HepG2 (cell line): Measurements from ENCODE around the gene SRP14. TPM values are rescaled to one million over a fixed set of nuclear protein-coding genes. Genes with fewer than 3 reads are reported as not detected.

Experiments used
- HOXA3 ChIP-seq: sonication (generic); formaldehyde crosslinking; IDR thresholded peaks from 2 replicates; pipeline ENCODE4 v1.5.0; 2020; ENCODE audit warnings: missing genetic modification reagents
- HOXD1 ChIP-seq: sonication (generic); formaldehyde crosslinking; IDR thresholded peaks from 2 replicates; pipeline ENCODE4 v1.5.0; 2020; ENCODE audit warnings: missing genetic modification reagents
- KDM6A ChIP-seq: IDR thresholded peaks from 2 replicates; pipeline ENCODE4 v1.6.1; 2016; ENCODE audit warnings: low read depth
- MZF1 ChIP-seq: sonication (generic); formaldehyde crosslinking; IDR thresholded peaks from 2 replicates; pipeline ENCODE4 v1.8.1; 2023; ENCODE audit warnings: mild to moderate bottlenecking, missing genetic modification reagents, borderline replicate concordance
- NR1H2 ChIP-seq: sonication (generic); formaldehyde crosslinking; IDR thresholded peaks from 2 replicates; pipeline ENCODE4 v1.8.1; 2022; ENCODE audit warnings: low read depth, missing genetic modification reagents, borderline replicate concordance
- NR2F6 ChIP-seq, 2 experiments: IDR thresholded peaks; 2 replicates each; pipeline ENCODE4 v1.6.1; 2016; ENCODE audit warnings: antibody characterized with exemption in 1 of 2, mild to moderate bottlenecking in 1 of 2
- PAF1 ChIP-seq: IDR thresholded peaks from 2 replicates; pipeline ENCODE4 v1.6.1; 2016; ENCODE audit warnings: missing genetic modification reagents, missing compliant biosample characterization
- TCF7 ChIP-seq: sonication (generic); IDR thresholded peaks from 2 replicates; pipeline ENCODE4 v1.6.1; 2016; ENCODE audit warnings: antibody characterized with exemption, low read depth
- TSC22D2 ChIP-seq: sonication (generic); formaldehyde crosslinking; IDR thresholded peaks from 2 replicates; pipeline ENCODE4 v1.5.1; 2020; ENCODE audit warnings: missing genetic modification reagents, mild to moderate bottlenecking, borderline replicate concordance
- ZNF326 ChIP-seq: sonication (generic); formaldehyde crosslinking; IDR thresholded peaks from 2 replicates; pipeline ENCODE4 v1.4.0; 2020; ENCODE audit warnings: missing genetic modification reagents, borderline replicate concordance
- ZNF607 ChIP-seq: sonication (generic); formaldehyde crosslinking; IDR thresholded peaks from 2 replicates; pipeline ENCODE4 v1.5.1; 2020; ENCODE audit warnings: missing genetic modification reagents, mild to moderate bottlenecking, borderline replicate concordance
- ZNF660 ChIP-seq: sonication (generic); formaldehyde crosslinking; IDR thresholded peaks from 2 replicates; pipeline ENCODE4 v1.5.1; 2020; ENCODE audit warnings: mild to moderate bottlenecking, low read depth, missing genetic modification reagents, borderline replicate concordance
- ZNF773 ChIP-seq: sonication (generic); formaldehyde crosslinking; IDR thresholded peaks from 2 replicates; pipeline ENCODE4 v1.4.0; 2020; ENCODE audit warnings: missing genetic modification reagents, borderline replicate concordance
- ZNF839 ChIP-seq: sonication (generic); formaldehyde crosslinking; IDR thresholded peaks from 2 replicates; pipeline ENCODE4 v1.4.0; 2020; ENCODE audit warnings: missing genetic modification reagents, mild to moderate bottlenecking, borderline replicate concordance
- ZZZ3 ChIP-seq: sonication (generic); formaldehyde crosslinking; IDR thresholded peaks from 2 replicates; pipeline ENCODE4 v1.4.0; 2020; ENCODE audit warnings: missing genetic modification reagents, mild to moderate bottlenecking, borderline replicate concordance
- polyA plus RNA-seq, 8 experiments: library from polyadenylated mRNA; depleted of rRNA in 3 of 8; stranded (reverse) in 7 of 8; unstranded in 1 of 8; fragments of >200 nt; fragmentation: Illumina TruSeq in 4 of 8; extraction: Trizol in 4 of 8; gene quantifications; 2 replicates each; pipeline versions ENCODE4 v1.2.1 to v1.2.3, GENCODE V29; 2011 to 2016; ENCODE audit warnings: low read depth in 4 of 8, missing spikeins in 1 of 8, mixed read lengths in 1 of 8; ENCODE audit not compliant: insufficient read depth in 1 of 8
- total RNA-seq, 5 experiments: library from RNA; depleted of rRNA; stranded (reverse); fragments of >200 nt; fragmentation: Illumina TruSeq; extraction: Trizol; gene quantifications; 2 replicates each; pipeline ENCODE4 v1.2.3, GENCODE V29; 2016; ENCODE audit warnings: low read depth in 1 of 5
- TF ChIP-seq, protein P1 (sequence below): sonication (generic); IDR thresholded peaks from 2 replicates; pipeline ENCODE4 v1.6.1; 2016; ENCODE audit warnings: low read depth, borderline replicate concordance
- TF ChIP-seq, protein P2 (sequence below): sonication (generic); formaldehyde crosslinking; IDR thresholded peaks from 2 replicates; pipeline ENCODE4 v1.5.0; 2020; ENCODE audit warnings: missing genetic modification reagents
- TF ChIP-seq, protein P3 (sequence below): sonication (generic); formaldehyde crosslinking; IDR thresholded peaks from 2 replicates; pipeline ENCODE4 v1.4.0; 2020; ENCODE audit warnings: missing genetic modification reagents
- TF ChIP-seq, protein P4 (sequence below): sonication (generic); formaldehyde crosslinking; IDR thresholded peaks from 2 replicates; pipeline ENCODE4 v1.8.0; 2022; ENCODE audit warnings: missing genetic modification reagents, mild to moderate bottlenecking, moderate library complexity, borderline replicate concordance
- TF ChIP-seq, protein P5 (sequence below): sonication (generic); formaldehyde crosslinking; conservative IDR thresholded peaks from 2 replicates; pipeline ENCODE4 v1.8.1; 2023; ENCODE audit warnings: missing genetic modification reagents

The SRP14 gene
- total and polyA plus RNA-seq, 2 of the 13 experiments (the other 11 are each of a cell fraction or from before 2014, with no cell fraction given), result 208 to 356 TPM

DNA sequence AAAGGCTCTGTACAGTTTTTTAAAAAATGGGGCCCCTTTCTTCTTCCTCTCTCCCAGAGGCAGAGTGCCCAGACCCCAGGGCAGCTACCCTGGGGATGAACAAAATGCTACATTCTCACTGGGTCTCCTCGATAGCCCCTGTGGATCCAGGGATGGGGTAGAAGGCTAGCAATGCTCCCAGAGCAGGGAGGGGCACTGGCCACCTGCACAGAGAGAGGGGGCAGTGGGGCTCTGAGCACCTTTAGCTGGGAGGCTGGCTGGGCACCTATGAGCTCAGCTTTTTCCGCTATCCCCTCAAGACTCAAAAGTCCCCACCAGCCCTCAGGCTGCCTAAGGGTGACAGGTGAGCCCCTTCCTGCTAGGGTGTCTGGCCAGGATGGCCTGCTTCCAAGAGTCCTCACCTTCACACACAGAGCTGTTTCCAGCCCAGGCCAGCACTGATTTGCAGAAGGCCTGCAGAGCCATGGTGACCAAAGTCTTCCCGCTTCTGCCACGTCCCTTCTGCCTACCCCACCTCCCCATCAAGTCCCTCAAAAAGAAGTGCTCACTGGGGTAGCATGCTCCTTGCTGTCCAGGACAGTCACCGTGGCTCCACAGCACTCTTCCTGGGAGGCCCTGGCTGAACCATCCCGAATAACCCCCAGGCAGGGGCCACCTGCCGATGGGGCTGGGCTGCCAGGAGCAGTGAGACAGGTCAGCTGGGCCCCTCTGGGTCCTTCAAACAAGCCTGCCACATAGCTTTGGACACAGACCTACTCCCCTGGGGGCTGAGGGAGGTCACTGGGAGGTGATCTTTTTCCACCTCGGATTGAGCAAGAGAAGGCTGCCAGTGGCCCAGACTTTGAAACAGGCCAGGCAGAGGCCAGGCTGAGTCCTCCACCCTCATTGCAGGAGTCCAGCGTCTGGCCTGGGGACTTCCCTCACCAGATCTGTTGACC lies 49.3 kb upstream of the SRP14 start (continued):
- TF ChIP-seq, protein P1, sequence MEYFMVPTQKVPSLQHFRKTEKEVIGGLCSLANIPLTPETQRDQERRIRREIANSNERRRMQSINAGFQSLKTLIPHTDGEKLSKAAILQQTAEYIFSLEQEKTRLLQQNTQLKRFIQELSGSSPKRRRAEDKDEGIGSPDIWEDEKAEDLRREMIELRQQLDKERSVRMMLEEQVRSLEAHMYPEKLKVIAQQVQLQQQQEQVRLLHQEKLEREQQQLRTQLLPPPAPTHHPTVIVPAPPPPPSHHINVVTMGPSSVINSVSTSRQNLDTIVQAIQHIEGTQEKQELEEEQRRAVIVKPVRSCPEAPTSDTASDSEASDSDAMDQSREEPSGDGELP, result peak; percentile 87; the same call in 1 of the 2 replicates
- TF ChIP-seq ZNF326 (CRISPR knock-in tag), result no peak
- TF ChIP-seq, protein P2, sequence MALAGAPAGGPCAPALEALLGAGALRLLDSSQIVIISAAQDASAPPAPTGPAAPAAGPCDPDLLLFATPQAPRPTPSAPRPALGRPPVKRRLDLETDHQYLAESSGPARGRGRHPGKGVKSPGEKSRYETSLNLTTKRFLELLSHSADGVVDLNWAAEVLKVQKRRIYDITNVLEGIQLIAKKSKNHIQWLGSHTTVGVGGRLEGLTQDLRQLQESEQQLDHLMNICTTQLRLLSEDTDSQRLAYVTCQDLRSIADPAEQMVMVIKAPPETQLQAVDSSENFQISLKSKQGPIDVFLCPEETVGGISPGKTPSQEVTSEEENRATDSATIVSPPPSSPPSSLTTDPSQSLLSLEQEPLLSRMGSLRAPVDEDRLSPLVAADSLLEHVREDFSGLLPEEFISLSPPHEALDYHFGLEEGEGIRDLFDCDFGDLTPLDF, result no peak
- peak; percentile 96 for TF ChIP-seq NR2F6 (IDR thresholded peaks at IDR 0.05)
- TF ChIP-seq NR2F6 (CRISPR knock-in tag; IDR thresholded peaks at IDR 0.05), result peak; percentile 97
- TF ChIP-seq ZNF607 (CRISPR knock-in tag), result peak; percentile 65; the same call in 1 of the 2 replicates
- TF ChIP-seq NR1H2, result 0 out of 2 replicates have a peak, but pooled peaks have one; percentile 70
- TF ChIP-seq, protein P3, sequence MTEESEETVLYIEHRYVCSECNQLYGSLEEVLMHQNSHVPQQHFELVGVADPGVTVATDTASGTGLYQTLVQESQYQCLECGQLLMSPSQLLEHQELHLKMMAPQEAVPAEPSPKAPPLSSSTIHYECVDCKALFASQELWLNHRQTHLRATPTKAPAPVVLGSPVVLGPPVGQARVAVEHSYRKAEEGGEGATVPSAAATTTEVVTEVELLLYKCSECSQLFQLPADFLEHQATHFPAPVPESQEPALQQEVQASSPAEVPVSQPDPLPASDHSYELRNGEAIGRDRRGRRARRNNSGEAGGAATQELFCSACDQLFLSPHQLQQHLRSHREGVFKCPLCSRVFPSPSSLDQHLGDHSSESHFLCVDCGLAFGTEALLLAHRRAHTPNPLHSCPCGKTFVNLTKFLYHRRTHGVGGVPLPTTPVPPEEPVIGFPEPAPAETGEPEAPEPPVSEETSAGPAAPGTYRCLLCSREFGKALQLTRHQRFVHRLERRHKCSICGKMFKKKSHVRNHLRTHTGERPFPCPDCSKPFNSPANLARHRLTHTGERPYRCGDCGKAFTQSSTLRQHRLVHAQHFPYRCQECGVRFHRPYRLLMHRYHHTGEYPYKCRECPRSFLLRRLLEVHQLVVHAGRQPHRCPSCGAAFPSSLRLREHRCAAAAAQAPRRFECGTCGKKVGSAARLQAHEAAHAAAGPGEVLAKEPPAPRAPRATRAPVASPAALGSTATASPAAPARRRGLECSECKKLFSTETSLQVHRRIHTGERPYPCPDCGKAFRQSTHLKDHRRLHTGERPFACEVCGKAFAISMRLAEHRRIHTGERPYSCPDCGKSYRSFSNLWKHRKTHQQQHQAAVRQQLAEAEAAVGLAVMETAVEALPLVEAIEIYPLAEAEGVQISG (CRISPR knock-in tag), result peak; percentile 72
- TF ChIP-seq TCF7, result no peak
- peak; percentile 77 for TF ChIP-seq HOXA3
- peak; percentile 73 for TF ChIP-seq KDM6A (CRISPR knock-in tag)
- no peak for TF ChIP-seq ZNF839
- TF ChIP-seq, protein P4, sequence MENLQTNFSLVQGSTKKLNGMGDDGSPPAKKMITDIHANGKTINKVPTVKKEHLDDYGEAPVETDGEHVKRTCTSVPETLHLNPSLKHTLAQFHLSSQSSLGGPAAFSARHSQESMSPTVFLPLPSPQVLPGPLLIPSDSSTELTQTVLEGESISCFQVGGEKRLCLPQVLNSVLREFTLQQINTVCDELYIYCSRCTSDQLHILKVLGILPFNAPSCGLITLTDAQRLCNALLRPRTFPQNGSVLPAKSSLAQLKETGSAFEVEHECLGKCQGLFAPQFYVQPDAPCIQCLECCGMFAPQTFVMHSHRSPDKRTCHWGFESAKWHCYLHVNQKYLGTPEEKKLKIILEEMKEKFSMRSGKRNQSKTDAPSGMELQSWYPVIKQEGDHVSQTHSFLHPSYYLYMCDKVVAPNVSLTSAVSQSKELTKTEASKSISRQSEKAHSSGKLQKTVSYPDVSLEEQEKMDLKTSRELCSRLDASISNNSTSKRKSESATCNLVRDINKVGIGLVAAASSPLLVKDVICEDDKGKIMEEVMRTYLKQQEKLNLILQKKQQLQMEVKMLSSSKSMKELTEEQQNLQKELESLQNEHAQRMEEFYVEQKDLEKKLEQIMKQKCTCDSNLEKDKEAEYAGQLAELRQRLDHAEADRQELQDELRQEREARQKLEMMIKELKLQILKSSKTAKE (CRISPR knock-in tag), result peak; percentile 96
- TF ChIP-seq ZZZ3, result peak; percentile 55; the same call in 1 of the 2 replicates
- no peak; the same call in 1 of the 2 replicates for TF ChIP-seq PAF1 (CRISPR knock-in tag)
- TF ChIP-seq ZNF660, result no peak
- TF ChIP-seq HOXD1 (CRISPR knock-in tag), result peak; percentile 23; the same call in 1 of the 2 replicates
- TF ChIP-seq TSC22D2 (CRISPR knock-in tag), result no peak
- TF ChIP-seq MZF1 (CRISPR knock-in tag), result no peak
- TF ChIP-seq ZNF773 (CRISPR knock-in tag), result no peak
- TF ChIP-seq, protein P5, sequence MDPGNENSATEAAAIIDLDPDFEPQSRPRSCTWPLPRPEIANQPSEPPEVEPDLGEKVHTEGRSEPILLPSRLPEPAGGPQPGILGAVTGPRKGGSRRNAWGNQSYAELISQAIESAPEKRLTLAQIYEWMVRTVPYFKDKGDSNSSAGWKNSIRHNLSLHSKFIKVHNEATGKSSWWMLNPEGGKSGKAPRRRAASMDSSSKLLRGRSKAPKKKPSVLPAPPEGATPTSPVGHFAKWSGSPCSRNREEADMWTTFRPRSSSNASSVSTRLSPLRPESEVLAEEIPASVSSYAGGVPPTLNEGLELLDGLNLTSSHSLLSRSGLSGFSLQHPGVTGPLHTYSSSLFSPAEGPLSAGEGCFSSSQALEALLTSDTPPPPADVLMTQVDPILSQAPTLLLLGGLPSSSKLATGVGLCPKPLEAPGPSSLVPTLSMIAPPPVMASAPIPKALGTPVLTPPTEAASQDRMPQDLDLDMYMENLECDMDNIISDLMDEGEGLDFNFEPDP (CRISPR knock-in tag), result no peak
